Retina (tissue), 1 donor: ENCODE results near the gene EYS.
"Not testable (repeated sequence)": the region's sequence is repeated elsewhere in the genome, so short reads cannot be mapped to it uniquely, and the experiment has no call there.

Experiments used
- DNase-seq: peaks from one replicate; pipeline ENCODE4 v3.0.0-alpha.2; 2016

EYS gene

GRCh38 chr6:64266351-64266821, 1440.6 kb downstream of the EYS start:
- no peak for DNase-seq

GRCh38 chr6:64263778-64264177, 1443.2 kb downstream of the EYS start:
- DNase-seq: no peak

GRCh38 chr6:64259372-64259771, 1447.7 kb downstream of the EYS start:
- DNase-seq: no peak

- DNase-seq: no peak
These were observed 1448.3 kb downstream of the EYS start for GRCh38 chr6:64258752-64259151.

GRCh38 chr6:64258302-64258701, 1448.7 kb downstream of the EYS start:
- no peak for DNase-seq

- DNase-seq: no peak
These were observed 1449.4 kb downstream of the EYS start for GRCh38 chr6:64257586-64257985.

- DNase-seq: no peak
These were observed 1450.5 kb downstream of the EYS start for GRCh38 chr6:64256483-64256882.

- DNase-seq: no peak
These were observed 1452.0 kb downstream of the EYS start for GRCh38 chr6:64255000-64255399.

GRCh38 chr6:64254558-64254957, 1452.5 kb downstream of the EYS start:
- DNase-seq: no peak

GRCh38 chr6:64252256-64252655, 1454.8 kb downstream of the EYS start:
- no peak for DNase-seq

GRCh38 chr6:64250126-64250525, 1456.9 kb downstream of the EYS start:
- no peak for DNase-seq

- no peak for DNase-seq
These were observed 1457.9 kb downstream of the EYS start for GRCh38 chr6:64249115-64249514.

- no peak for DNase-seq
These were observed 1463.4 kb downstream of the EYS start for GRCh38 chr6:64243618-64244017.

GRCh38 chr6:64238908-64239307, 1468.1 kb downstream of the EYS start:
- DNase-seq: not testable (repeated sequence)

- no peak for DNase-seq
These were observed 1469.0 kb downstream of the EYS start for GRCh38 chr6:64238071-64238470.

GRCh38 chr6:64233746-64234145, 1473.3 kb downstream of the EYS start:
- DNase-seq: no peak

GRCh38 chr6:64231928-64232327, 1475.1 kb downstream of the EYS start:
- no peak for DNase-seq

- DNase-seq: no peak
These were observed 1476.5 kb downstream of the EYS start for GRCh38 chr6:64230530-64230929.

GRCh38 chr6:64227863-64228262, 1479.2 kb downstream of the EYS start:
- DNase-seq: no peak

GRCh38 chr6:64225503-64225902, 1481.5 kb downstream of the EYS start:
- DNase-seq: no peak

- no peak for DNase-seq
These were observed 1482.2 kb downstream of the EYS start for GRCh38 chr6:64224819-64225218.

GRCh38 chr6:64221776-64222175, 1485.2 kb downstream of the EYS start:
- DNase-seq: no peak

GRCh38 chr6:64220801-64221200, 1486.2 kb downstream of the EYS start:
- no peak for DNase-seq

- no peak for DNase-seq
These were observed 1489.1 kb downstream of the EYS start for GRCh38 chr6:64217721-64218620.

GRCh38 chr6:64214373-64214772, 1492.7 kb downstream of the EYS start:
- DNase-seq: no peak
